GM12891 (cell line): ENCODE results near the gene VCAN.

Experiments
- POLR2A ChIP-seq: IDR thresholded peaks from 2 replicates; pipeline ENCODE4 v1.6.1; 2011; ENCODE audit warnings: low read depth, low read length, control low read depth
- POLR2AphosphoS5 ChIP-seq: IDR thresholded peaks from 2 replicates; pipeline ENCODE4 v1.6.1; 2011; ENCODE audit warnings: low read depth, low read length, control low read depth
- SPI1 ChIP-seq: IDR thresholded peaks from 2 replicates; pipeline ENCODE4 v1.6.1; 2011; ENCODE audit warnings: low read depth, low read length, control low read depth
- TAF1 ChIP-seq: IDR thresholded peaks from 2 replicates; pipeline ENCODE4 v1.6.1; 2011; ENCODE audit warnings: low read depth, low read length, control low read depth

DNA sequence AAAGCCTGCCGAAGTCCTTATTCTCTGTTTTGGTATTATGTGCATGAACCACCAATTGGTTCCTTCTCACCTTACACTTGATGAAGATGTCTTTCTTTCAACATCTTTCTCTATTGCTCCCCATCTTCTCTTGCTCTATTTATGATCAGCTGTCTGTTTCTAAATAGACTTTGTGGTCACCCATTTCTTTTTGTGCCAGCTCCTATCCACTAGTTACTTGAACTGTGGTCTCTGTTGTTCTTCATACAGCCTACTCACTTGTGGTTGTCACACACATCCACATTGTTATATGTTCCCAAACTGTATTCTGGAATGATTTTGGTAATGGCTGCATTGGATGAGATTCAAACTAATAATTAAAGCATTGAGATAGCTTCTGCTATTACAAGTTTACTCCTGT lies 11.4 kb downstream of the VCAN start:
- TF ChIP-seq POLR2A (no peak), POLR2AphosphoS5 (no peak), TAF1 (no peak), SPI1 (no peak)
